NCI-H2107 treated with DMSO at 0.1 percent for 48 hours (cell line): Measurements from ENCODE around the gene FUT3.
"Not testable (repeated sequence)": the region's sequence is repeated elsewhere in the genome, so short reads cannot be mapped to it uniquely, and the experiment has no call there.

Source experiments
- DNase-seq: peaks from one replicate; lab custom pipeline; 2025; ENCODE audit not compliant: unreplicated experiment; lab: John Stamatoyannopoulos, UW

The FUT3 gene

DNA sequence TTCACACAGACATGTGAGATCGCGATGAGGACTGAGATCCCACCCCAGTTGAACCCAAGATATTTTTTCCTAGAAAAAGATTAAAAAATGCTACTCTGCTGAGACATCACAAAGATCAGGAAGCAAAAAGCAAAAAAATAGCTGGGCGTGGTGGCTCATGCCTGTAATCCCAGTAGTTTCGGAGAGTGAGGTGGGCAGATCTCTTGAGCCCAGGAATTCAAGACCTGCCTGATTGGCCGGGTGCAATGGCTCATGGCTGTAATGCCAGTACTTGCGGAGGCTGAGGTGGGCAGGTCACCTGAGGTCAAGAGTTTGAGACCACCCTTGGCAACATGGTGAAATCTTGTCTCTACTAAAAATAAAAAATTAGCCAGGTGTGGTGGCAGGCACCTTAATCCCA lies 1.1 kb downstream of the FUT3 start:
- DNase-seq, result no peak

GRCh38 chr19:5848621-5849020 lies 2.6 kb downstream of the FUT3 start:
- not testable (repeated sequence) for DNase-seq

GRCh38 chr19:5847846-5848245 lies 3.4 kb downstream of the FUT3 start:
- DNase-seq, result not testable (repeated sequence)

DNA sequence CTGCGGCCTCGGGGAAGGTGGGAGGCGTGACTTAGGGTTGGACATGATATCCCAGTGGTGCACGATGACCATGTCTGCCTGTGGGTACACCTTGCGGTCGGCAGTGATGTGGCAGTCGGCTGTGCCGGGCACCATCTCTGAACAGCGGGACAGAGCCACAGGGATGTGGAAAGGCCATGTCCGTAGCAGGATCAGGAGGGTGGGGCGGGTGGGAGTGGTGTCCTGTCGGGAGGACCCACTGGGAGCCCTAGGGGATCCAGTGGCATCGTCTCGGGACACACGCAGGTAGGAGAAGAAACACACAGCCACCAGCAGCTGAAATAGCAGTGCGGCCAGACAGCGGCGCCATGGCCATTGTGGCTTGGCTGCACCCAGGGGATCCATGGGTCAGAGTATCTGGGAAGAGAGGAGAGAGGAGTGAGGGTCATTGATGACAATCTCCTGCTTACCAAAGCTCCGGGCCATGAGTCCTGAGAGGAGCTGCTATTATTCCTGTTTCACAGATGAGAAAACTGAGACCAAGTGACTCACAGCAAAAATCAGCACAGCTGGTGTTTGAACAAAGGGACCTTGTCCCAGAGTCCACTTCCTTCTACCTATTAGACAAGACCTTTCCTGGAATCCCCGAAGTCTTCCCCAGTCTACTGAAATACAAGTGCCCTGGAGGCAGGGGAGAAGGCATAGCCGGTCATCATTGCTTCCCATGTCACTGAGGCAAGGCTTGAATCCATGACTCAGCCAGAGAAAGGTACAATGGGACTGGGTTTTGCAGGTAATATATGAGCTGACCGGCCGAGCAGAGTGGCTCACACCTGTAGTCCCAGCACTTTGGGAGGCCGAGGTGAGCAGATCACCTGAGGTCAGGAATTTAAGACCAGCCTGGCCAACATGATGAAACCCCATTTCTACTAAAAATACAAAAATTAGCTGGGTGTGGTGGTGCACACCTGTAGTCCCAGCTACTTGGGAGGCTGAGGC lies 6.5 kb downstream of the FUT3 start:
- DNase-seq, result no peak

- no peak for DNase-seq
These were observed 7.8 kb downstream of the FUT3 start for GRCh38 chr19:5843295-5843927.

- DNase-seq, result not testable (repeated sequence)
These were observed 9.5 kb downstream of the FUT3 start for GRCh38 chr19:5841735-5842111.

DNA sequence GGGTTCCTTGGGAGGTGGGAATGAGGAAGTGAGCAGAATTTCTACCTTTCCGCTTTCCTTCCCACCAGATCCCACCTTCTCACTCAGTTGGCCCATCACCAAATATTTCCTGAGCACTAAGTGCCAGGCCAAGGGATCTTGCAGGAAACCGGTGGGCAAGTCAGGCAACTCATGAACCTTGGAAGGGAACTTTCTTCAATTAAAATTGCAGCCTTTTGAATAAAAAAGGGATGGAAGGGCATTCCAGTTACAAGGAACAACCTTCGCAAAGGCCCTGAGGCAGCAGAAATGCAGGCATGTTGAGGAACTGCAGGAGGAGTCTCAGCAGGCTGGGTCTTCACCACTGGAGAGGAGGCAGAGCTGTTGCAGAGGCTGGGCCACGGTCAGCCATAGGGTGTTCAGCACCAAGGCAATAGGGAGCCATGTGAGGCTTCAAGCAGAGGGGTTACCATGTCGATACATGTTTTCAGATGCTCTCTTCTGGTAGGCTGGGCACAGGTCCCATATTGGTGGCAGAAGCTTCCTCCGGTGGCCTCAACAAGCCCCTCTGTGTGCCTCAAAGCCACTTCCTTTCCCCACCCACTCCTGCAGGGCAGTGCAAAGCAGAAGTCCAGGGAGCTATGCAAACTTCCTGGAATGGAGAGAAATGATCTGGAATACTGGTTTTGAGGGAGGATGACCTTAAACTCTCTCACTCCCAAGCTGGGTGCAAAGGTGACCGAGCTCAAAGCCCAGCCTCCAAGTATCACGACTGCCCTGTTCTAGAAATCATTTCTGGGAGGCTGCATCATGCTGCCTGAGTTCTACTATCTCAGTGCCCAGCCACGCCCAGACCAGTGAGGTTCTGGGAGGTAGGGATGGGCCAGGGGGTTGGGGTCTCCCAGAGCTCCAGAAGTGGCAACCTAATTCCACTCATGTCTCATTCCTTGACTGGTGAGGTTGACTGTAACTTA lies 11.9 kb downstream of the FUT3 start, which contains the start of gene FUT6:
Gene FUT6, minus strand, starts transcription at position 638 of the 953 bp plus-strand sequence. CDS start 7,135 bp downstream, outside the sequence.
- DNase-seq, result no peak

DNA sequence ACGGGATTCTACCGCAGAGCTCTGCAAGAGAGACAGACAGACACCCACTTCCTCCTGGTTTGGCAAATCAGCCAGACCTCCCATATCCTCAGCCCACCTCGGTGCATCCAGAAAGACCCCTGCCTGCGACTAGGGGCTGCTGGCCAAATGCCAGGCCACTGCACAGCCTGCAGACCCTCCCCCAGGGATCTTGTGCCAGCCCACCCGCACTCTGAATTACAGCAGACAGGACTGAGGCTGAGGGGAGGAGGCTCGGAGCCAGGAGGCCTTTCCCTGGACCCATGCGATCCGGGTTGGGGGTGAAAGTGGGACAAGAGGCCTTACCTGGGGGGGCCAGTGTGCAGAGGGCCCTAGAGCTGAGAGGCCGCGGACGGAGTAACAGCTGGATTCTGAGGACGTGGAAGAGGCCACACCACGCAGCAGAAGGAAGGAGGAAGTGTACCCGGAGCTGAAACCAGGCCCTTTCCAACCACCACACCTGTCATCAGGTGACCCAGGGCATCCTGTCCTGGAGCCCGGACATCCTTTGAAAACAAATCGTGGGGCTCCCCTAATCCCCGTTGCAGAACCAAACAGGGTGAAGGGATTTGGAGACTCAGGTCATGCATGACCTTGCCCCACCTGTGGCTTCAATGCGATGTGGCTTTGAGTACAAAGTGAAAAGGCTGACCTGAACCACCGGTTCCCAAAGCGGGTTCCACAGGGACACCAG lies 12.7 kb downstream of the FUT3 start:
- no peak for DNase-seq

DNA sequence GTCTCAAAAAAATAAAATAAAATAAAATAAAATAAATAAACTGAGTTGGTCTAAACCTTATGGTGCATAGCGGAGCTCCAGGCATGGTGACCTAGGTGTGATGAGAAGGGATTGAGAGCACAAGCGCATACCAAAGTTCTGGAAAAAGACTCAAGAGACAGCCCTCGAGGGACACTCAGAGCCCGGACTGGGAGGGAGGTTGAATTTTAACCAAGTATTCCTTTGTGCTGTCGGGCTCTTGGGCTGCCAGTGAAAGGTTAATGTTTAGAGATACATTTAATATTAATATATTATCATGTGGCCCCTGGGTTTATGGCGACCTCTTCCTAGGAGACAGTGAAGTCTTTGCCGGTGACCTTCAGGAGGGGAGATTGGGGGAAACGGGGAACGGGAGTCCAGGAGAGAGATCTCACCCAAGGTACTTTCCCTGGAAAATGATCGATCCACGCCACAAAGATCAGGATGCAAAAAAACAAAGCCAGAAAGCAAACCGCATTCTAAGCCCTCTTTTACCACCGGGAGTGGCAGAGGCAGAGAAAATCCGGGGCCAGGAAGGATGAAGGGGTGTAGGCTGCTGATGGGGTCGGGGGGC lies 13.4 kb downstream of the FUT3 start:
- no peak for DNase-seq

DNA sequence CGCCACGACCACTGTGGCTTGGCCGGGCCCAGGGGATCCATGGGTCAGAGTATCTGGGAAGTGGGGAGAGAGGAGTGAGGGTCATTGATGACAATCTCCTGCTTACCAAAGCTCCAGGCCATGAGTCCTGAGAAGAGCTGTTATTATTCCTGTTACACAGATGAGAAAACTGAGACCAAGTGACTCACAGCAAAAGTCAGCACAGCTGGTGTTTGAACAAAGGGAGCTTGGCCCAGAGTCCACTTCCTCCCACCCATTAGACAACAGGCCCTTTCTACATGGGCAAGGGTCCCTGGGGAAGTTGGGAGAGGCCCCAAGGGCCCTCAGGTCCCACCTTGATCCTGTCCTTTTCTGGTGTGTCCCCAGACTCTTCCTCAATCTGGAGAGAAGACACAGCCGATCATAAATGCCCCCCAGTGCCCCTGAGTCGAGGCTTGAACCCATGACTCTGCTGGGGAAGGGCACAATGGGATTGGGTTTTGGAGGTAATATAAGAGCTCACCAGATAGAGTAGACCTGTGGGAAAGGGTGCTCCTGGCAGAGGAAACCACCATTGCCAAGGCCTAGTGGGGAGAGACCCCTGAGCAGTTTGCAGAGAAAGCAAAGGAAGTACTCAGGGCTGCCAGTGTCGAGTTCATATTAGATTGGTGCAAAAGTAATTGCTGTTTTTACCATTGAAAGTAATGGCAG lies 18.6 kb downstream of the FUT3 start:
- no peak for DNase-seq

DNA sequence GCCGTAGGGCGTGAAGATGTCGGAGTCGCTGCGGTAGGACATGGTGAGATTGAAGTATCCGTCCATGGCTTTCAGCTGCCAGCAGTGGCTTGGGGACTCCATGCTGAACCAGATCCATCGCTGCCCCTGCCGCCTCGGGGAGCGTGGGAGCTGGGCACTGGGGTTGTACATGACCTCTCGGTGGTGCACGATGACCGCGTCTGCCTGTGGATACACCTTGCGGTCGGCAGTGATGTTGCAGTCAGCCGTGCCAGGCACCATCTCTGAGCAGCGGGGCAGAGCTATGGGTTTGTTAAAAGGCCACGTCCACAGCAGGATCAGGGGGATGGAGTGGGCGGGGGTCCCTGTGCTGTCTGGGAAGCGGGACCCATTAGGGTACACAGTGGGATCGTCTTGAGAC lies 19.2 kb downstream of the FUT3 start:
- DNase-seq, result no peak

DNA sequence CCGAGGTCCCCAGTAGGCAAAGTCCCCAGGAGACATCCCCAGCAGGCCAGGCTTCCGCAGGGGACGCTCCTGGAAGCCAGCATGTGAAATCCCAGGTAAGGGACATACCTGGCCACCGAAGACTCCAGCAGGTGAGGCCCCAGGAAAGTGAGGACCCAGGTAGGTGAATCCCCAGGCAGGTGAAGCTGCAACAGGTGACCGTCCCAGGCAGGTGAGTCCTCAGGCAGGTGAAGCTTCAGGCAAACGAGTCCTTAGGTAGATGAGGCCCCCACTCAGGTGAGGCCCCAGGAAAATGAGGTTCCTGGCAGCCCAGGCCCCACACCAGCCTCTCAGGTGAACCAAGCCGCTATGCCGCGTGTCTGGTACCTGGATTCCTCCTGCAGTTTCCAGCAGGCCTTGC lies 20.1 kb downstream of the FUT3 start:
- no peak for DNase-seq

DNA sequence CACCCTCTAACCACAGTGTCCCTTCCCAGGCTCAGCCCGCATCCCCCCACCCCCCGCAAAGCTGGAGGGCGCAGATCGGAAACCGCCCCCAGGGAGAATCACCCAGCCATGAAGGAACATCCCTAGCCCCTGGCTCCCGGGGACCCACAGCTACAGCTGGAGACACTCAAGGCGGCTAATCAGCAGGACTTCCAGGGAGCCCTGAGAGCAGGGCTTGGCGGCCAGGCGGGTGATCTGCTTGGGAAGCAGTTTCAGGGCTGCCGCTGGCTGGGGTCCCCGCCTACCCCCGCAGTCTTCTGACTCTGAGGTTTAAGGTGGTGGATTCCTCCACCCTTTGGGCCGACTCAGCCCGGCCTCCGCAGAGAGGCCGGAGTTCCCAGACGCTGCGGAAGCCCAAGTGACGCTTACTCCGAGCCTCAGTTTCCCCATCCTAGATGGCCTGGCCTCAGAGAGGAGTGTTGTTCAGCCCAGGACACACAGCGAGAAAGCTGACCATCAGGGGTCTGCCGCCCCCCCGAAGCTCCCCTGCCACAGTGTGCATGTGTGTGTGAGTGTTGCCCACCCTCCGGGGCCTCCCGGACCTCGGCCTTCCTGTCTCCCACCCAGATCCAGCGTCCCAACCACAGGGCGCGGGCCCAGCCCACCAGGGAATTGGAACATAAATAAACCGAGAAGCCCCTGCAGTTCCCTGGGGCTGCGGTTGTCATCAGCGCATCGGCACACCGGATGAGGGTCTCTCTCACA lies 21.5 kb downstream of the FUT3 start:
- no peak for DNase-seq

- DNase-seq, result peak; percentile 67
These were observed 22.3 kb downstream of the FUT3 start for GRCh38 chr19:5828661-5829566.

GRCh38 chr19:5827891-5828660 lies 23.2 kb downstream of the FUT3 start:
- DNase-seq, result peak; percentile 90

- no peak for DNase-seq
These were observed 23.8 kb downstream of the FUT3 start for GRCh38 chr19:5827342-5827890.
